Caco-2 (cell line): ENCODE data around the gene NCOA6. TPM values are rescaled to one million over a fixed set of nuclear protein-coding genes. Genes with fewer than 3 reads are reported as not detected.

ENCODE experiments used
- BruUV-seq: library from RNA; stranded (reverse); fragments of 400-500 nt; replicated peaks from 2 replicates; lab custom pipeline; 2021; lab: Mats Ljungman, UMichigan
- CTCF ChIA-PET: fragments of 300-600 bp; sonication (Branson Sonifier 250); formaldehyde crosslinking; loops from one replicate; lab custom pipeline; 2022; ENCODE audit warnings: antibody characterized with exemption; lab: Charles Lee
- POLR2A ChIA-PET: fragments of 300-600 bp; sonication (Branson Sonifier 250); formaldehyde crosslinking; loops from one replicate; lab custom pipeline; 2022; ENCODE audit warnings: antibody characterized with exemption; lab: Charles Lee
- DNase-seq, 2 experiments: peaks; one replicate each; pipeline versions ENCODE4 v3.0.0 to v3.0.0-alpha.2; 2020 to 2022
- H3K27me3 ChIP-seq: replicated peaks from 2 replicates; pipeline ENCODE4 v1.6.0; 2011; ENCODE audit warnings: low read length; ENCODE audit not compliant: control insufficient read depth, insufficient read depth
- H3K36me3 ChIP-seq: 2 replicates; pipeline ENCODE4 v1.5.1; 2011; ENCODE audit warnings: low read length; ENCODE audit not compliant: control insufficient read depth, insufficient read depth
- H3K4me1 ChIP-seq: fragments of 250-450 bp; sonication (Bioruptor Pico); 2 replicates; pipeline ENCODE4 v1.5.1; 2020; ENCODE audit warnings: mild to moderate bottlenecking
- H3K4me3 ChIP-seq: 2 replicates; pipeline ENCODE4 v1.5.1; 2011; ENCODE audit warnings: low read depth, mild to moderate bottlenecking, control low read depth, low read length
- H3K9me3 ChIP-seq: fragments of 250-450 bp; sonication (Bioruptor Pico); 2 replicates; pipeline ENCODE4 v1.5.1; 2020; ENCODE audit warnings: mild to moderate bottlenecking, moderate library complexity
- H3K27ac Mint-ChIP-seq: one replicate; pipeline ENCODE4 v1.8.0; 2022; ENCODE audit warnings: mixed read lengths; ENCODE audit not compliant: unreplicated experiment
- H3K27me3 Mint-ChIP-seq: one replicate; pipeline ENCODE4 v1.8.0; 2022; ENCODE audit warnings: mixed read lengths; ENCODE audit not compliant: insufficient read depth, unreplicated experiment
- H3K36me3 Mint-ChIP-seq: one replicate; pipeline ENCODE4 v1.8.0; 2022; ENCODE audit warnings: mild to moderate bottlenecking, mixed read lengths; ENCODE audit not compliant: insufficient read depth, unreplicated experiment
- H3K4me1 Mint-ChIP-seq: one replicate; pipeline ENCODE4 v1.8.0; 2022; ENCODE audit warnings: low read depth, mixed read lengths; ENCODE audit not compliant: unreplicated experiment
- H3K4me3 Mint-ChIP-seq: one replicate; pipeline ENCODE4 v1.8.0; 2022; ENCODE audit warnings: mild to moderate bottlenecking, moderate library complexity, mixed read lengths; ENCODE audit not compliant: unreplicated experiment
- H3K9me3 Mint-ChIP-seq: one replicate; pipeline ENCODE4 v1.8.0; 2022; ENCODE audit warnings: mixed read lengths; ENCODE audit not compliant: unreplicated experiment
- intact Hi-C: fragments of 100-400 bp; cut with micrococcal nuclease; formaldehyde crosslinking; loops from one replicate; pipeline ENCODE4 v1.10.0; 2022; ENCODE audit not compliant: unreplicated experiment
- total RNA-seq: library from RNA; stranded (reverse); gene quantifications from 2 replicates; pipeline ENCODE4 v1.2.3, GENCODE V29; 2022
- TF ChIP-seq, protein P1 (sequence below), 2 experiments: fragments of 200-600 bp in 1 of 2; IDR thresholded peaks; 1 replicate in 1 of 2; 2 replicates in 1 of 2; pipeline versions ENCODE4 v1.5.1 to v1.8.0; 2011 to 2022; ENCODE audit warnings: antibody characterized with exemption in 1 of 2, control low read depth in 1 of 2, inconsistent platforms in 1 of 2, low read depth in 1 of 2, low read length in 1 of 2, mild to moderate bottlenecking in 1 of 2, moderate library complexity in 1 of 2; ENCODE audit not compliant: insufficient read depth in 1 of 2, severe bottlenecking in 1 of 2, unreplicated experiment in 1 of 2

Gene NCOA6
- total RNA-seq, 1 experiment from 2014 or later, result 65.1 TPM

DNA sequence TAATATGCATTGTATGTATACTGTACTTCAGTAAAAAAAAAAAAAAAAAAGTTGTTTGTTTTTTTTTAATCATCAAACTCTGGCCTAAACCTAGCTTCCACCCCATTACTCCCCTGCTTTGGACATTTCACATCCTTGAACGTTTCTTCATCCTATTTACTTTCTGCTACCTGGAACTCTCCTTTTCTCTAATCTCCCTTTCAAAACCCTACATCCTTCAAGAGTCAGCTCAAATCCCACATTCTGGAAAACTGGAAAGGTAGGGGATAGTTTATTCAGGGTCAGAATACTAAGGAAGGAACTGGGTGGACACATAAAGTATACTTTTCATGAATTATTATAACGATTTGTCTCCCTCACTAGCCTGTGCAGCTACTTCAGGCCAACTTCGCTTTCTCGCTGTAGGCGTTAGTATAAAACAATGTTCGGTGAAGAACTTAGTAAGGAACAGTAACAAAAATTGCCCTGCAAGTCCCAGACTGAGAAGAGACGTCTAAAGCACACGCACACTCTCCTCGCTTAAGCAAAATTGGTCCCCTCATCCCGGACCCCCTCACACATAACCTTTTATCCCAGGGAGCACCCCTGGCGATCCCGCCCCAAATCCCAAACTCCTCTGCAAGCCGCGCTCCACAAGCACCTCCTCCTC, 149.3 kb downstream of the NCOA6 start:
- DNase-seq, result no peak
- Histone ChIP-seq H3K4me1 (peaks cover 11% of the 10 kb centered on the region), H3K9me3 (no peaks in the 10 kb centered on the region), H3K36me3 (no peaks in the 10 kb centered on the region), H3K4me3 (peak overlapping the region; percentile 88), H3K27me3 (no peaks in the 10 kb centered on the region)
- Mint-ChIP-seq H3K27me3 (no peaks in the 10 kb centered on the region), H3K27ac (peak overlapping the region; percentile 92), H3K36me3 (peaks cover 7% of the 10 kb centered on the region), H3K9me3 (no peaks in the 10 kb centered on the region), H3K4me3 (peak overlapping the region; percentile 86), H3K4me1 (peaks cover 26% of the 10 kb centered on the region)
- POLR2A ChIA-PET, result interaction anchor here (0.6 to 3.0 kb wide), 3 partner anchors 27 to 683 kb away, joined by 4 to 40 read pairs (median 6); partner anchors contain the start of gene TP53INP2
- intact Hi-C loops, result loop anchor here (1.0 kb wide), 2 partner anchors 28 to 33 kb away; partner anchors contain the start of gene TP53INP2
- BruUV-seq, result TSS peak; percentile 70
- TF ChIP-seq, protein P1, sequence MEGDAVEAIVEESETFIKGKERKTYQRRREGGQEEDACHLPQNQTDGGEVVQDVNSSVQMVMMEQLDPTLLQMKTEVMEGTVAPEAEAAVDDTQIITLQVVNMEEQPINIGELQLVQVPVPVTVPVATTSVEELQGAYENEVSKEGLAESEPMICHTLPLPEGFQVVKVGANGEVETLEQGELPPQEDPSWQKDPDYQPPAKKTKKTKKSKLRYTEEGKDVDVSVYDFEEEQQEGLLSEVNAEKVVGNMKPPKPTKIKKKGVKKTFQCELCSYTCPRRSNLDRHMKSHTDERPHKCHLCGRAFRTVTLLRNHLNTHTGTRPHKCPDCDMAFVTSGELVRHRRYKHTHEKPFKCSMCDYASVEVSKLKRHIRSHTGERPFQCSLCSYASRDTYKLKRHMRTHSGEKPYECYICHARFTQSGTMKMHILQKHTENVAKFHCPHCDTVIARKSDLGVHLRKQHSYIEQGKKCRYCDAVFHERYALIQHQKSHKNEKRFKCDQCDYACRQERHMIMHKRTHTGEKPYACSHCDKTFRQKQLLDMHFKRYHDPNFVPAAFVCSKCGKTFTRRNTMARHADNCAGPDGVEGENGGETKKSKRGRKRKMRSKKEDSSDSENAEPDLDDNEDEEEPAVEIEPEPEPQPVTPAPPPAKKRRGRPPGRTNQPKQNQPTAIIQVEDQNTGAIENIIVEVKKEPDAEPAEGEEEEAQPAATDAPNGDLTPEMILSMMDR (IDR thresholded peaks at IDR 0.05; ENCODE audit: insufficient read depth in 1 of 2, low read depth in 1 of 2, low read length in 1 of 2, severe bottlenecking in 1 of 2, unreplicated experiment in 1 of 2), result no peak
- CTCF ChIA-PET, result interaction anchor here (0.7 kb wide), 1 partner anchor 78 kb away, joined by 3 read pairs; no protein-coding TSS in a partner anchor

DNA sequence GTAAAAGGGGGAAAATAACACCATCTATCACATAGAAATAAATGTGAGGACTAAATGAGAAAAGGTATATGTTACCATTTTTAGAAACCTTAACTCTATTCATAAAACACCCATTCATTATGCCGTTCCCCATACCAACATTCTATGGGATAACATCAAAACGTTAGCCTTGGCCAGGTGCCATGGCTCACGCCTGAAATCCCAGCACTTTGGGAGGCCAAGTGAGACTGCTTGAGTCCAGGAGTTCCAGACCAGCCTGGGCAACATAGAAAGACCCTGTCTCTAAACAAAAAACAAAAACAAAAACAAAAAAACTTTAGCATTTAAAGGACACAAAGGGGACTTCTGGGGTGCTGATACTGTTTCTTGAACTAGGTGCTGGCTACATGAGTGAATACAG, 149.9 kb downstream of the NCOA6 start:
- peaks cover 11% of the 10 kb centered on the region for H3K4me1 ChIP-seq
- peaks cover 26% of the 10 kb centered on the region for H3K4me1 Mint-ChIP-seq
- TF ChIP-seq, protein P1 (IDR thresholded peaks at IDR 0.05; ENCODE audit: insufficient read depth in 1 of 2, low read depth in 1 of 2, low read length in 1 of 2, severe bottlenecking in 1 of 2, unreplicated experiment in 1 of 2), result no peak
- no peaks in the 10 kb centered on the region for H3K9me3 Mint-ChIP-seq
- no TSS peak for BruUV-seq
- H3K4me3 ChIP-seq, result peak overlapping the region; percentile 88
- H3K27me3 Mint-ChIP-seq, result no peaks in the 10 kb centered on the region
- ChIA-PET CTCF (interaction anchor here (0.7 kb wide), 1 partner anchor 78 kb away, joined by 3 read pairs; no protein-coding TSS in a partner anchor), POLR2A (interaction anchor here (0.6 to 3.0 kb wide), 2 partner anchors 28 to 682 kb away, joined by 6 to 40 read pairs; partner anchors contain the start of gene TP53INP2)
- no peaks in the 10 kb centered on the region for H3K27me3 ChIP-seq
- peak overlapping the region; percentile 92 for H3K27ac Mint-ChIP-seq
- intact Hi-C loops, result no loop called here
- H3K36me3 Mint-ChIP-seq, result peaks cover 7% of the 10 kb centered on the region
- H3K36me3 ChIP-seq, result no peaks in the 10 kb centered on the region
- no peaks in the 10 kb centered on the region for H3K9me3 ChIP-seq
- DNase-seq, result no peak
- H3K4me3 Mint-ChIP-seq, result peak overlapping the region; percentile 86

DNA sequence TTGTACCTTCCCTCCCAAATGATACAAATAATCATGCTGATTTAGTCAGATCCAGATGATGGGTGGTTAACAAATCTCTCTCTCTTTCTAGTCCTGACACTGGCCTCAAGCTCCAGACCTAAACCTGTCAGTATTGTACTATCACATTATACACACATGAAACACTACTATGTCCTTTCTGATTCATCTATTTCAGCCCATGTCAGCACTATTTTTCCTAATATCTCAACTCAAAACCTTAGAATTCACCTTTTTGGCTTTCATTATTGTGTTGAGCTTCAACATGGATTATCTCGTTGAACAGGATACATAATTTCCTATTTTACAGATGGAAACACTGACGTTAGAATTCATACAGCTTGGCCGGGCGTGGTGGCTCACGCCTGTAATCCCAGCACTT, 152.0 kb downstream of the NCOA6 start:
- H3K27ac Mint-ChIP-seq, result no peak overlapping the region

More for the DNA sequence above, 152.0 kb downstream of the NCOA6 start:
- no peak overlapping the region for H3K4me3 Mint-ChIP-seq
- Histone ChIP-seq H3K9me3 (peaks cover 4% of the 10 kb centered on the region; the same call in 1 of the 2 replicates), H3K4me1 (peaks cover 5% of the 10 kb centered on the region), H3K36me3 (peaks cover 1% of the 10 kb centered on the region; the same call in 1 of the 2 replicates), H3K27me3 (no peaks in the 10 kb centered on the region), H3K4me3 (no peak overlapping the region)
- intact Hi-C loops, result no loop called here
- CTCF ChIA-PET, result no interaction called here
- POLR2A ChIA-PET, result no interaction called here
- TF ChIP-seq, protein P1 (IDR thresholded peaks at IDR 0.05; ENCODE audit: insufficient read depth in 1 of 2, low read depth in 1 of 2, low read length in 1 of 2, severe bottlenecking in 1 of 2, unreplicated experiment in 1 of 2), result no peak
- peaks cover 7% of the 10 kb centered on the region for H3K36me3 Mint-ChIP-seq
- H3K4me1 Mint-ChIP-seq, result peaks cover 19% of the 10 kb centered on the region
- no peaks in the 10 kb centered on the region for H3K27me3 Mint-ChIP-seq
- H3K9me3 Mint-ChIP-seq, result no peaks in the 10 kb centered on the region
- no peak for DNase-seq
- BruUV-seq, result no TSS peak
